HG03196 (cell line): ENCODE data around the gene MARCHF11.

ENCODE experiments used
- ATAC-seq: cut with Tn5 transposase; IDR thresholded peaks from one replicate; pipeline ENCODE4 v1.9.1; 2021; ENCODE audit not compliant: unreplicated experiment

MARCHF11 gene

DNA sequence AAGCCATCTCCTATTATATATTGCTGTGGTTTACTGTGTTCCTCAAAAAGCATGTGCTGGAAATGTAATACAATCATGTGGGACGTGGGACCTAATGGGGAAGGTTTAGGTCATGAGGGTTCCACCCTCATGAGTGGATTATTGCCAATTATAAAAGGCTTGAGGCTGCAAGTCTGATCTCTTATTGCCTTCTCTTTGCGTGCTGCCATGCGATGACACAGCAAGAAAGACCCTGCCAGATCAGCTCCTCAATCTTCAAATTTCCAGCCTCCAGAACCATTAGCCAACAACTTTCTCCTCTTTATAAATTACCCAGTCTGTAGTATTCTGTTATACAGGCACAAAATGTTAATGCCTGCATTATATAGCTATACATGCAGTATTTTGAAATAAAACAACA is 45.4 kb downstream of the MARCHF11 start:
- no peak for ATAC-seq

DNA sequence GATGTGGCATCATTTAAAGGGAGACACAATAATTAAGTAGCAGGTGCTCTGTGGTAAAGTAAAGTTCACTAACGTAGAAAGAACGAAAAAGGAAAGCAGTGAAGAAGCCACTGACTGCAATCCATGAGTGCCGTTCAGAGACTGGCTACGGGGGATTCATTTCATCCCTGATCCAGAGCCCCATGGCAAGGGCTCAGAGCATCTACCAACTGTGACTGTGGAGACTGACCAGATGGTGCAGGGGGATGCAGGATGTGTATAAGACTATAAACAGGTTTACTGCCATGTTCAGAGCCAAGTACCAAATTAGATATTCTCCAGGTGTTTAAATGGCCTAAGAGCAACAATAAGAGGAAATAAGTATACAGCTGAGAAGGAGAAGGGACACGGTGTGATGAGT is 47.7 kb downstream of the MARCHF11 start:
- no peak for ATAC-seq

DNA sequence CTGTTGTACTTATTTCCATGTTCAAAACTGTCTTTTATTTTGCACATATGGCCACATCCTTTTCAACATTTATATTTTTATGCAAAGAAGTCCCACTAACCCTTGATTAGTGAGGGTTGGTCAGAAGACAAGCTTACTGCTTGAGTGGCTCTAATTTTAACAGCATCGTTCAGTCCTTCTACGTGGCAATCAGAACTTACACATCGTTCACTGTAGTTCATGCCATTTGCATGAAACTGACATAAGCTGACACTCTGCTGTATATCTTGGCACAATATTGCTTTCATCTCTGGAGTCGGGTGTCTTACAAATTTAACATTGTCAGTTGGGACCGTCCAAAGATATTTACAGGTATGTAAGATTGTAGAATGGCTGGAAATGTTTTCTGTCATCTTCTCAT is 50.6 kb downstream of the MARCHF11 start:
- ATAC-seq = no peak

DNA sequence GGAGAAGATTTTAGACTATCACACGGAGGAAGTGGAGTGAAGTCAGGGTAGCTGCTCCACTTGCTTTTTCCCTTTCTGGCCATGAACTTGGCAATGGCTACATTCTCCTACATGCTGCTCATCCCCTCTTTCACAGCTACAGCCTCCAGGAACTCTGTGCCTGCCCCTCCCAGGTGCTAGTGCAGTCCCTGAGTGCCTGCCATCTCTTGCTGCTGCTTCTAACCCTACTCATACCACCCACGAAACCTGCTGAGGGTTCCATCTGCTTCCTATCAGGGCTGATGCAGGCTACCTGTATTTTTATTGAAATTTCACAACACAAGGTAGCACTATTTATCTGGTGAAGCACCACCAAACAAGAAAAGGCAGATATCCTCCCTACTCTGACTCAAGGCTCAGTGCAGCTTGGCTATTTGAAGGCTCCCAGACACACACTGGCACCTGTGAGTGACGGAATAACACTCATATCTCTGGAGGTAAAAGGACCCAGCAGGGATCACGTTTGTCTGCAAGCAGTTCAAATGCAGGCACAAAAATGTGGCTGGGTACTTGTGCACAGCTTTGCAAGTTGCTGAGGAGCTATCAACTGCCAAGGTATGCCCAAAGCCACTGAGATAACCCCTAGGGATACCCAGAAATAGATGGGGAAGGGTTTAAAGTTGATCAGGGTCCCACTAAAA is 51.6 kb downstream of the MARCHF11 start:
- ATAC-seq = no peak

DNA sequence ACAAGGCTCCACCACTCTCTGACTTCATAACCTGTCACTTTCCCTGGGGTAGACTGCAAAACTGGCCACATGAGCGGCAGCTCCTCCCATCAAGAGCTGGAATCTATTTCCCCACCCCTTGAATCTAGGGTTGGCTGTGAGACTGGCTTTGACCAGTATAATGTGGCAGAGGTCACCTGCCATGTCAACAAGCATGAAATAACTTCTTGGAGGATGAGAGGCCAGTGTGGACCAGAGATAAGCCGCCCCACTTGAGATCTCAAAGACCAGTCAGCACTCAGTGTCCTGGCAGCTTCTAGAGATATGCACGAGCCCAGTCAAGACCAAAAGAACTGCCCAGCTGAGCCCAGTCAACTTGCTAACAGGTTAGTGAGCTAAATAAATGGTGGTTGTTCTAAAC is 59.0 kb downstream of the MARCHF11 start:
- no peak for ATAC-seq

DNA sequence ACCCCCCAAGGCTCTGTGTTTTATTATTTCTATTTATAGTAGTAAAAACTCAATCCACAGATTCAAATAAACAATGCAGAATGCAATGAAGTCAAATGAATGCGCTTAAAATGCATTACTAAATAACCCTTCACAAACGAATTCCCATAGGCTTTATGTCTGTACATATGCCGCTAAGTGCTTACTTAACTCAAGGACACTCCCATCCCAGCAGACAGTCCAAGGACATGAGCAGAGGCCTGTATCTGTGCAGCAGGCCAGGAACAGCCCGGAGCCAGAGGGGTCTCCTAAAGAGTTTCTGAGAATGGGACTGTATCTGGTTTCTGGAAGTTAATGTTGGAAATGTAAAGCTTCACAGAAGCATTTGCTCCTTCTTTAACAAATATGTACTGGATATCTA is 59.8 kb downstream of the MARCHF11 start:
- ATAC-seq = no peak

DNA sequence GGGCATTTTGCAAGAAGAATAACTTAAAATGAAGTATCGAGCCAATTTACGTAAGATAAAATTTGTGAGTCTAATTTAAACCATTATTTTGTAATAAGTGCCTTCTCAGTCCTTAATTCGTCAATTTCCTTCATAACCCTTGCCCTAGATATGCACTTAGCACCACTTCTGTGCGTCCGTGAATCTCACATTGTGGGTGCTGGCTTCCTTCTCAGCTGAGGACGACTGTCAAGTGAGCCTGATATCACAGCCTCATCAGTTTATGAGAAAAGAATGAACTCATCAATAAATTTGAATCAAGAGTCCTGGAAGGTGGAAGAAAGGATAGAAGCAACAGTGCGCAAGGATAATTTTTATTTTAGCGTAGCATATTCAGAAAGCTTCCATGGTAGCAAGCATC is 64.5 kb downstream of the MARCHF11 start:
- no peak for ATAC-seq

DNA sequence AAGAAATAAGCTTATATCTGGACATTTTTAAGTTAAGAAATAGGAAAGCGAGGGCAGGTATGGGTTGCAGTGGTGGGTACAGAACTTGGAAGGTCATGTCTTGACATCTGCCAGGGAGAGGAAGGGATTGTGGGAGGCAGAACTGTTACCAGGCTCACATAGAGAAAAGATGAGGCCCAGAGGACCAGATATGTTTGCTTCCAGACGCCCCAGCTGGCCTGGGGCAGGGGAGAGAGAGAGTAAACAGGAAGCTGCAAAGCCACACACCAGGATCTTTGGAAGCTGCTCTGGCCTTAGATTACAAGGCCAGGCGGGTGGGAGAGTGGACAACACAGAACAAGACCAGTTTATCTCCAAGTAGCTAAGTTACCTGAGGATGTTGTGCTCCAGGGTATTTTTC is 71.2 kb downstream of the MARCHF11 start:
- no peak for ATAC-seq

DNA sequence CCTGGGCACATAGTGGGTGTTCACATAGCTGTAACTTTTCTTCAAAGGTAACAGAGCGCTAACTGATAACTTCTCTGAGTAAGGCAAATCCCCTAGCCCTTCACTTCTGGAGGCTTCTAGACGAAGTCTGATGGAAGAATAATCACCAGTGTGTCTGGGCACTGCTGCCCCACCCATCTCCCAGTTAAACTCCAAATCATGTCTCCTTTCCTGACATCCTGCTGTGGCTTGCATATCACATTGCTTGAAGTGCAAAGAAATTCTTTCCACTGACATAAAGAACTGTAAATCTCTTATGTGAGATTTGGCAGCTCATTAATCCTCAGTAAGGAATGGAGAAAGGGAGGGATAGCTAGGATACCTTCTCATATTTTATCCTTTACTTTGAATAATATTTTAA is 74.6 kb downstream of the MARCHF11 start:
- no peak for ATAC-seq

DNA sequence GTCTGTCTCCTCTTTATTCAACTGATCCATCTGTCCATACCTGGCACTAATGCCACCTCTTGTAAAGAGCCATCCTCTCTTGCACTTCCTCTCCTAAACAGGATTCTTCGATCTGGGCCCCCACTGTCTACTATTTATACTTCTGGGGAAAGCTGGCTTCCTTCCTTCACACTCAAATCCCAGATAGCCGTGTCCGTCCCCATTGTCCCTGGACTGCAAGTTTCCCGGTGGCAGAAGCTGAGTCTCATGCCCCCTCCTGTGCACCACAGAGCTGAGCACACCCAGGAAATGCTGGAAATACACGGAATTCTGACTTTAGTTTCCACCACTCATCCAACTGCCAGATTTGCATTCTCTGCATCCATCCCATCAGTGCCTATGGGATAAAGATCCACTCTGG is 84.0 kb downstream of the MARCHF11 start:
- ATAC-seq = no peak

DNA sequence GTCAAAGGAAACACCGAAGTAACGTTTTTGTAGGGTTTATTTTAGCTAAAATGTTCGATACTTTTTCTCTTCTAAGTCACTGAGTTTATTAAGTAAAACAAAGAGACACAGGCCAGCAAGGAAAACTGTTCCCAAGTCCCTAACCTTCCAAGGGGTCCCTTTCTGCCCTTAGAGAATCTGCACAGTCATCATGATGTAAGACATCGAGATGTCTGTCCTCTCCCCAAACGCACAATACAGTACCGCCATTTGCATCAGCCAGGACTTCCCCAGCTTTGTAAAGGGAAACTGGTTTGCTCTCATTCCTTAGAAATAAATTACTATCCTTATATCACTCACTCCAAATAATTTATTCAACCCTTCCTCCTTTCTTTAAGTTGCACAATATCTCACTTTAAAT is 89.3 kb downstream of the MARCHF11 start:
- ATAC-seq = no peak

DNA sequence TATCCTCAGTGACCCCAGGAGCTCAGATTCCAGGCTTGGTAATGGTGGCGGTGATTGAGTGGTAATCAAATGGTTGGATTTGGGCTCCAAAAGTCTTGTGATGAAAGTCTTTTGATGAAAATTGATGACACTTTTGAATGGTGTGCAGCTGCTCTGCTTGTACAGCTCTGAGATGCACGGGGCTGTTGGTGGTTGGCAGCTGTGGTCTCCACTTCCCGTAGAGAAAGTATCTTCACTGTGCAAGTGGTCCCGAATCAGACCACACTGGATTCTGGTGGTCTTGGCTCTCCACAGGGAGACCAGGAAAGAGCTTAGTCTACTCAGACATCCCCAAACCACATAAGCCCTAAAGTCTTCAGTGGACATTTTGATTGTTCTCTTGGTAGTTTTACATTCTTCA is 96.6 kb downstream of the MARCHF11 start:
- ATAC-seq = no peak

DNA sequence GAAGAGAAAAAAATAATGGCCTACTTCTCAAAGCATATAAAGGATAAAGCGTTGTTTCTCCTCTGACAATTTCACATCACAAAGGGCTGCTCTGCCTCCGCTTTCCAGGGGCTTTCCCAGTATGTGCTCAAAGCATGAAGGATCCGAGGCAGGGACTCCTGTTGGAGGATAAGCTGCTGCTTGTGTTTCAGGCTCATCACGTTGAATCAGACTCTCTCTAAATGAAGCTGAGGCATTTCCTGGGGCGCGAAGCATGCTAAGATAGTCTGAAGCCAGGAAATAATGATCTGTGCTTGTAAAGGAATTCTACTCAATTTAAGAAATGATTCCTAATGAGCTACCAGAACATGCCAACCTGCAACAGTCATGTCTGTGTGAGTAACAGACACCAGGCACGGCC is 97.5 kb downstream of the MARCHF11 start:
- ATAC-seq = no peak

DNA sequence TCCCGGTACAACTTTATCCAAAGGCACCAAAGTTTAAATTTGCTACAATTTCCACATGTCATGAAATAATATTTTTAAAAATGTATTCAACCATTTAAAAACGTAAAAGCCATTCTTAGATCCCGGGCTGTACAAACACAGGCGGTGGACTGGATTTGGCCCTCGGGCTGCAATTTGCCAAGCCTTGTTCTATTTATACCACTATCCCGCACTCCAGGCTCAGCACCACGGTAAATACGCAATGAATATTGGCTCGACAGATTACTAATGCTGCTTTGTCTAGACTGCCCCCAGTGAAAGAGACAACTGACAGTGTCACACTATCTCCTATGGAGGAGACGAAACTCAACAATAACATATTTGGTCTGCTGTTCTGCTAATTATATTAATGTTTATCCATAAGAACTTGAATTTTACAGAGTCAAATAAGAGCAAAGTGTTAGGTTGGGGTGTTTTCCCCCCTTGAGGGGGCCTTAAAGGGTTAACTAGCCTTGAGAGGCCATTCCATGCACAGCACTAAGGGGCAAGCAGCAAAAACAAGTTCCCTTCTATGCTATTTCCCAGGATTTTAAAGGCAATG is 98.1 kb downstream of the MARCHF11 start:
- no peak for ATAC-seq

DNA sequence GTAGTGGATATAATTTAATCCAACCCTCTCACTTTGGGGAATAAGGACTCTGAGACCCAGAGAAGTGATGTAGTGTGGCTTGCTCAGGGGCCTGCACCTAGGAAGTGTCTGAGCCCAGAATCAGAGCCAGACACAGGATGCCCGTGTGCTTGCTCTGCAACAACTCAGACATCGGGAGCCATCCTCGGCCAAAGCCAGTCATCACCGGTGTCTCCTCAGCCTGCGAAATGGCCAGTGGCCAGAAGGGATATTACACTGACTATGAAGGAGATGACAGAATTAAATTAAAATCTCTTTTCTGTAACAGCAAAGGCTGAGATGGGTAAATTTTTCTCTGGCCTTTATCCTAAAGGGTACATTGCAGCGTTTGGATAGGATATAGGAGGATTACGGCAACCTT is 102.9 kb downstream of the MARCHF11 start:
- no peak for ATAC-seq

DNA sequence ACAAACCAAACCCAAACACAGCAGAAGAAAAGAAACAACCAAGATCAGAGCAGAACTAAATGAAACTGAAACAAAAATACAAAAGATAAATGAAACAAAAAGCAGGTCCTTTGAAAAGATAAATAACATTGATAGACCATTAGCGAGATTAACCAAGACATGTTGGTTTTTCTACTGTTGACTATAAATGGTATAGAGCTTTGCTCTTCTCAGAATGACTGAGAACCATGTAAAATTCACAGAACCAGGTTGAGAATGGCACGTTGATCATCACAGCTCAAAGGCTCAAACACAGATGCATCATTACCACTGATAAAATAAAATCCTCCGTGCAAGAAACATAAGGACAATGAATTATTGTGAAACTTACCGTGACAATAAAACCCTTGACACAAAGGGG is 105.2 kb downstream of the MARCHF11 start:
- no peak for ATAC-seq

DNA sequence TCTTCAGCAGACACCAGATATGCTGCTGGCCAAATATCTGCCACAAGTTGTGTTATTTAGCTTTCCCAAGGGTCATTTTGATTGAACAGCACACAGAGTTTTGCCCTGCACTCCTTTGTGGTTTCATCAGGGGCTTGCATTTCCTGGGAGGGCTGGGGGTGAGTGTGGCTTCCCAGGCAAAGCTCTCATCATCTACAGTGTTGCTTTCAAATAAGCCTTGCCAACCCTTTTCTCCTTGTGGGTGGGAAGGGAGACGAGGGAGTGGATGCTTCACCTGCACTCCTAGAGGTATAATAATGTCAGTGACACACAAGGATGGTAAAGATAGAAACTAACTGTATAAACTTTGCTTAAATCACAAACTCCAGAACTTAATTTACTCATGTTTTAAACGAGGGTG is 107.0 kb downstream of the MARCHF11 start:
- no peak for ATAC-seq

DNA sequence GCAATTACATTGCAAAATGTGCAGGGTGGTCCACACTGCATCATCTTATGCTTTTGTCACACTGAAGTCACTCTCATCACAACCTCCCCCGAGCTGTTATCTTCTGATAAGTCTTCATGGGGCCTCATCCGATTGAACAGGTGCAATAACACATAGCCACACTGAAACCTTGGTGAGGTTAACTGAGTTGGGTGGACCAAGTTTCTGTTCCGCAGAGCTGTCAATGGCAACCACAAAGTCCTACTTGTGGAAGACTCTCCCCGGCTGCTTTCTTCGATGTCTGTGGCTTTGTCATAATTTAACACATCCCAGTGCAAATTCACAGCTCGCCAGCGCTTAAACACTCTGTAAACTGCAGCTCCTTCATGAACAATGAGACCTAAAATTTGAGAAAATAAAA is 112.2 kb downstream of the MARCHF11 start:
- ATAC-seq = no peak

DNA sequence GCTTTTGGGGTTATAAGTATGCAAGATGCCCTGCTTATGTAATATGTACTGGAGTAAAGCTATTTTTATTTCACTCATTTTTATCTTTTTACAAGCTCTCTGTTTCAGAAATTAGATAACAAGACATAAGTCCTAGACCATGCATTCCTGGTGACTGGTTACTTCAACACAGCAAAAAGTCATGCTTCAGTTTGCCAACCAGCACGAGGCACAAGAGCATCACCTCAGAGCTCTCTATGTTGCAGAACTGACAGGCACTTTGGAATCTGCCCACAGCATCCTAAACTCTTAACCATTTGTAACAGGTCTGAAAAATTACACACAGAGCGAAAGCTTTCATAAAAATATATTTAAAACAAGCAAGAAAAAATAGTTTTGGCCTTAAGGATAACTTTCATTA is 112.8 kb downstream of the MARCHF11 start:
- no peak for ATAC-seq

DNA sequence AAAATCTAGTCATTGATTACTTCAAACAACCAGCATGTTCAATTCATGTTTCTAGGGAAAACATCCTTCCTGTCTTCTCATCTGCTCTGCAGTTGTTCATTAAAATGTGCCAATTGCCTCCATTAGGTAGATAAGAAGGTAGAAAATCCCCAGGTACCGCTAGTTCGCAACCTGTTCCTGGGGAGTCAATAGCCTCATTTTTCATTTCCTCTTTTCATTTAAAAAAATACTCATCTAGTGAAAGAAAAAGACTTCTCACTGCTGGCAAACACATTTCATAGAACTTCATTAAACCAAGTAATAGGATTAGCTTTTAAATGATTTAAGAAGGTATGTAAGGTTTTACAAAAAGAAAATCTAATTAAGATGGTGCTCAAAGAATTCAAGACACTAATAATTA is 113.3 kb downstream of the MARCHF11 start:
- no peak for ATAC-seq

DNA sequence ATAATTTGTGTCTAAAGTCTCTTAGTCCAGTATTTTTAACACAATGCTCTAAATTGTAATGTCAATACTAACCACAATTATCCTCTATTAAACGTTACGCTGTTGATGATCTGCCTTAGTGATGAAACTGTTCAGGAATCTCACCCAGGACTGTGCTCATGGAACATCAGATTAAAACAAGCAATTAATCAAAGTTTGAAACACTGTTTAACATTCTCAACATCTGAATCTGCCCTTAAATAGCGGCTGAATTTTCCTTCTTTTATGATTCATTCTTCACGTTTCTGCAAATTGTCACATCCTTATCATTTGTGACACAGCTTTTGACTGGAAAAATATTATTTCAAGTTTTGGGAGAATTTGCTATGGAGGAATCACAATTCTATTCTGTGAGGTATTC is 113.8 kb downstream of the MARCHF11 start:
- no peak for ATAC-seq

DNA sequence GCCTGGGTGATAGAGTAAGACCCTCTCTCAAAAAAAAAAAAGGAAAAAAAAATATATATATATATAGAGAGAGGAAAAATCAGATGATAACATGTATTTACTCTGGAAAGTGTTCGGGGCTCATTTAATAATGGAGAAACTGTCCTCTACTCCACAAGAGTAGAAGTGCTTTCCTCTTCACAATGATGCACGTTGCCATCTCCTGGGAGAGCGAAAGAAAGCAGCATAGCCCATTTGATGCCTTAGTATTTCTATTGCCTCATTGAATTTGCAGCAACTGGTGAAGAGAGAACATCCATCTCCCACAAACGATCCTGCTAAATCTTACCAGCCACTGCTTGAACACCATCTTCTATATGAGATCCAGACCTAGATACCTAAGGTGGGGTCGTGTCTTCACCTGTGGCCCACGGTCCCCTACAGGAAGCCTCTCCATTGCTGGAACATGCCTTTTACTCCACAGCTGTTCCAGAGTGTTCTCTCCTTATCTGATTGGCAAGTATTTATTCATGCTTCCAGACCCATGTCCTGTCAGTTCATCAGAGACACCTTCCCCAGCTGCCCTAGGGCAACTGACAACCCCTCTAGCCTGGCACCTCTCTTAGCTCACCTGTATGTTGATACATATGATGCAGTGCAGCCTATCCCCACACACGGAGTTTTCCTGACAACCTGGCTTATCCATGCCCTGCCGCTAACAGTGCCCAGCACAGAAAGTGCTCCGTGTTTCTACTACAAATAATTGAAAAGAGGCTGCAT is 115.3 kb downstream of the MARCHF11 start:
- ATAC-seq = no peak

DNA sequence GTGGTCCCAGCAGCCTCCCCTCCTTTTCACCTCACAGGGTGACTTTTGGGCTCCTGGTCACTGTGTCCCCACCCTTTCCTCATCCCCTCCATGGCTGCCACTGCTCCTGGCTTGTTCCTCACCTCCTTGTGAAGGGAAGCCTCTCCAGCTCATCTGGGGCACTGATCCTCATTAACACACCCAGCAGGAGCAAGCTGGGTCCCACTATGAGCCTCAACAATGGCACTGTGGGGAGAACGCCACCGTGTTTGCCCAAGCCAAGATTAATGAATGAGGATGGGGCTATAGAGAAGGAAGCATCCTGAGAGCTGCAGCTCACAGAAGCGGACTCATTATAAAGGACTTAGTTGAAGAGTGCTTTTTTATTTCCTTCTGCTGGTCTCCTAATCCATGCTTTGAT is 118.4 kb downstream of the MARCHF11 start:
- ATAC-seq = no peak
